ENCODE data around the gene KCTD13. TPM values are rescaled to one million over a fixed set of nuclear protein-coding genes. Genes with fewer than 3 reads are reported as not detected.

The KCTD13 gene
- total RNA-seq, 1 experiment from 2014 or later: 18.3 TPM

- Histone ChIP-seq H2BK15ac (ENCODE audit: low read depth, low read length) (no peak overlapping the region), H2AFZ (ENCODE audit: low read length) (no peak overlapping the region)
- peaks cover 9 to 12% of the 10 kb centered on the region in 2 experiments for H3K4me1 Mint-ChIP-seq
Measured at GRCh38 chr16:29864205-29864604, 61.8 kb downstream of the KCTD13 start.

More at GRCh38 chr16:29864205-29864604, 61.8 kb downstream of the KCTD13 start:
- H3K9me3 ChIP-seq (ENCODE audit: control insufficient read depth, low read depth, low read length): no peaks in the 10 kb centered on the region
- H4K5ac ChIP-seq (ENCODE audit: insufficient read length, low read depth, low read length): no peak overlapping the region
- H2BK12ac ChIP-seq (ENCODE audit: insufficient read length, low read depth, low read length): no peak overlapping the region
- Mint-ChIP-seq H3K27ac (no peak overlapping the region), H3K9me3 (no peaks in the 10 kb centered on the region), H3K27me3 (ENCODE audit: low read depth) (peaks cover 2% of the 10 kb centered on the region), H3K36me3 (ENCODE audit: insufficient read depth in 1 of 3, low read depth in 3 of 3) (peaks cover 13 to 21% (median 19%) of the 10 kb centered on the region in 3 experiments; a peak in 6 of 7 replicates), H3K4me3 (peak overlapping the region in 1 of 2 experiments; percentile 35; a peak in 2 of 5 replicates)
- no peak overlapping the region for H4K8ac ChIP-seq (replicated peaks; ENCODE audit: insufficient read length, low read depth, low read length)
- no peak overlapping the region for H2BK20ac ChIP-seq (ENCODE audit: low read depth, low read length, poor library complexity, severe bottlenecking)
- WGBS (ENCODE audit: extremely low coverage, insufficient read length, low lambda C conversion rate): no CpG with 5 or more reads among the region's 9 CpGs
- no peak overlapping the region for H2AK5ac ChIP-seq (ENCODE audit: insufficient read length, low read length)
- H2BK5ac ChIP-seq (ENCODE audit: insufficient read length, low read length): no peak overlapping the region
- no peak overlapping the region for H4K91ac ChIP-seq (ENCODE audit: insufficient read length, low read depth, low read length)
- H3K23ac ChIP-seq (ENCODE audit: insufficient read length, low read depth, low read length): no peak overlapping the region
- no peak overlapping the region for H3T11ph ChIP-seq (ENCODE audit: low read length)
- no peaks in the 10 kb centered on the region for H4K20me1 ChIP-seq (ENCODE audit: control insufficient read depth, insufficient read depth, insufficient read length)
- TF ChIP-seq CTCF (conservative IDR thresholded peaks at IDR 0.05): no peak
- no peak overlapping the region for H3K4me2 ChIP-seq (ENCODE audit: insufficient read depth, insufficient read length, low read length)
- peaks cover 9% of the 10 kb centered on the region for H3K23me2 ChIP-seq (ENCODE audit: insufficient read length, low read depth, low read length, poor library complexity, severe bottlenecking)
- peaks cover 8% of the 10 kb centered on the region for H3K79me1 ChIP-seq (ENCODE audit: insufficient read depth, low read depth, low read length, poor library complexity, severe bottlenecking)
- no peak overlapping the region; the same call in 1 of the 2 replicates for H3K14ac ChIP-seq (ENCODE audit: insufficient read depth, low read length)
- H3K79me2 ChIP-seq (ENCODE audit: insufficient read depth, low read length): no peaks in the 10 kb centered on the region
- no peak overlapping the region for H3K9ac ChIP-seq (ENCODE audit: extremely low read depth, insufficient read length, low read length)
- H3K56ac ChIP-seq (ENCODE audit: insufficient read length, low read depth, low read length): no peak overlapping the region
- H3K4me1 ChIP-seq (ENCODE audit: insufficient read depth, low read length): no peaks in the 10 kb centered on the region; the same call in 1 of the 2 replicates
- H2BK120ac ChIP-seq (ENCODE audit: low read depth, low read length, poor library complexity, severe bottlenecking): no peak overlapping the region
- no peaks in the 10 kb centered on the region for H3K27me3 ChIP-seq (ENCODE audit: insufficient read depth, low read length)
- DNase-seq: no peak
- H3K4ac ChIP-seq (ENCODE audit: low read depth, low read length): no peak overlapping the region
- H3K18ac ChIP-seq (ENCODE audit: insufficient read length, low read depth, low read length): no peak overlapping the region
- no peak overlapping the region for H3K27ac ChIP-seq (ENCODE audit: insufficient read length, low read depth, low read length)

Data from H9 (cell line).